PFSK-1 (cell line): Measurements from ENCODE around the gene BNC2.

Experiments
- FOXP2 ChIP-seq: optimal IDR thresholded peaks from 2 replicates; pipeline ENCODE3; 2011; ENCODE audit warnings: borderline replicate concordance, control low read depth, inconsistent platforms; ENCODE audit not compliant: insufficient read depth; ENCODE audit errors: extremely low read length, extremely low read depth
- POLR2AphosphoS5 ChIP-seq: IDR thresholded peaks from 2 replicates; pipeline ENCODE4 v1.6.1; 2012; ENCODE audit warnings: low read depth, mild to moderate bottlenecking, control low read depth, low read length, moderate library complexity
- REST ChIP-seq, 2 experiments: IDR thresholded peaks; 2 replicates each; pipeline versions ENCODE4 v1.6.1 to v1.8.0; 2011 to 2012; ENCODE audit warnings: low read depth in 2 of 2, low read length in 2 of 2, control low read depth in 1 of 2, inconsistent platforms in 1 of 2, mild to moderate bottlenecking in 1 of 2, moderate library complexity in 1 of 2; ENCODE audit not compliant: insufficient read depth in 1 of 2
- SIN3A ChIP-seq: IDR thresholded peaks from 2 replicates; pipeline ENCODE4 v1.6.1; 2012; ENCODE audit warnings: mild to moderate bottlenecking, low read length, moderate library complexity, borderline replicate concordance; ENCODE audit not compliant: insufficient read depth
- TAF1 ChIP-seq: IDR thresholded peaks from 2 replicates; pipeline ENCODE4 v1.6.1; 2012; ENCODE audit warnings: low read length, control low read depth, borderline replicate concordance; ENCODE audit not compliant: insufficient read depth

- no peak for TF ChIP-seq TAF1
- no peak for TF ChIP-seq SIN3A
- no peak for TF ChIP-seq REST (IDR thresholded peaks at IDR 0.05; ENCODE audit: insufficient read depth in 1 of 2, low read depth in 2 of 2, low read length in 2 of 2)
- no peak for TF ChIP-seq POLR2AphosphoS5
- TF ChIP-seq FOXP2: no peak
These were observed 251.1 kb downstream of the BNC2 start for GRCh38 chr9:16619402-16619801.
